AG04450 (cell line): Measurements from ENCODE around the gene GPR132. TPM values are rescaled to one million over a fixed set of nuclear protein-coding genes. Genes with fewer than 3 reads are reported as not detected.

Source experiments
- CTCF ChIA-PET: fragments of 300-600, 350-600 bp; formaldehyde crosslinking; extraction: SDS; loops from one replicate; lab custom pipeline; 2022; ENCODE audit warnings: antibody characterized with exemption, inconsistent platforms; lab: Charles Lee
- POLR2A ChIA-PET: fragments of 350-600 bp; formaldehyde crosslinking; extraction: SDS; loops from one replicate; lab custom pipeline; 2021; ENCODE audit warnings: antibody characterized with exemption, inconsistent platforms; lab: Yijun Ruan, JAX
- DNase-seq: peaks from one replicate; pipeline ENCODE4 v3.0.0-alpha.2; 2011; ENCODE audit warnings: low read depth, low spot score
- H3K27ac ChIP-seq: one replicate; pipeline ENCODE4 v1.5.1; 2012; ENCODE audit warnings: low read depth, low read length, control low read depth
- H3K27me3 ChIP-seq: one replicate; pipeline ENCODE4 v1.6.0; 2012; ENCODE audit warnings: low read length; ENCODE audit not compliant: control insufficient read depth, insufficient read depth
- H3K4me3 ChIP-seq: 2 replicates; pipeline ENCODE4 v1.5.1; 2011; ENCODE audit warnings: mild to moderate bottlenecking, low read depth, low read length, control low read depth
- H3K9me3 ChIP-seq: 2 replicates; pipeline ENCODE4 v1.5.1; 2012; ENCODE audit warnings: low read length; ENCODE audit not compliant: control insufficient read depth, insufficient read depth
- polyA plus RNA-seq: library from polyadenylated mRNA; depleted of rRNA; stranded (reverse); fragments of >200 nt; gene quantifications from 2 replicates; pipeline ENCODE4 v1.2.3, GENCODE V29; 2011
- TF ChIP-seq, protein P1 (sequence below): IDR thresholded peaks from 2 replicates; pipeline ENCODE4 v1.5.1; 2011; ENCODE audit warnings: low read depth, low read length, control low read depth, inconsistent platforms

GPR132 gene
- polyA plus RNA-seq, 1 experiment: 0.07 TPM

DNA sequence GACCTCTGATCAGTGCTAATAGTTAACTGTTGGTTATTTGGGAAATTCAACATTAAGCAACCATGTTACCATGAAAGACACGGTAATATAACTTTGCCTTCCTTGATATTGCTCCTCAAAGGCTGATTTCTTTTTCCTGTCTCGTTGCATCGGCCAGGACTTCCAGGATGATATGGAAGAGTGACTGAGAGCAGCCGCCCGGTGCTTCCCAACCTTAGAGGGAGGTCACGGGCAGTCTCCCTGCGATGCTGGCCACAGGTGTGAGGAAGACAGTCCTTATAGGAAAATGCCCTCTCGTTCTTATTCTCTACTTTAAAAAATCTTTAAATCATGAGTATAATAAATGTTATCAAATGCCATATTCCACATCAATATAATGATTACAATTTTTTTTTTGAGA is 33.1 kb upstream of the GPR132 start:
- CTCF ChIA-PET: interaction anchor here (1.4 kb wide), 1 partner anchor 382 kb away, joined by 4 read pairs; no protein-coding TSS in a partner anchor

DNA sequence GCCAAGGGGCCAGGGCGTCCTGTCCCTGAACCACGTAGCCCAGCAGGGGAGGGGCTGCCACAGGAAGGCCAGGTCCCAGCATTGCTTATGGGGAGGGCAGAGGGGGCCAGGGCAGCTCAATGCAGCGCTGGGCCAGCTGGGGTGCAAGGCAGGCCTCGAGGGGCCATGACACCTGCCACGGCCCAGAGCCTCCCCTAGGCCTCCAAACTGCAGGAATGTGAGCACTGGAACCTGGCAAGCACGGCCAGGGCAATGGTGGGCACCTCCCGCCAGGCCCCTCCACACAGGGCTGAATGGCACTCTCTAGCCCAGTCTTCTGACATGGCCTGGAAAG is 32.5 kb upstream of the GPR132 start:
- no peak for DNase-seq
- Histone ChIP-seq H3K27me3 (peaks cover 11% of the 10 kb centered on the region), H3K4me3 (no peak overlapping the region), H3K27ac (no peak overlapping the region), H3K9me3 (peaks cover 8% of the 10 kb centered on the region)
- TF ChIP-seq, protein P1, sequence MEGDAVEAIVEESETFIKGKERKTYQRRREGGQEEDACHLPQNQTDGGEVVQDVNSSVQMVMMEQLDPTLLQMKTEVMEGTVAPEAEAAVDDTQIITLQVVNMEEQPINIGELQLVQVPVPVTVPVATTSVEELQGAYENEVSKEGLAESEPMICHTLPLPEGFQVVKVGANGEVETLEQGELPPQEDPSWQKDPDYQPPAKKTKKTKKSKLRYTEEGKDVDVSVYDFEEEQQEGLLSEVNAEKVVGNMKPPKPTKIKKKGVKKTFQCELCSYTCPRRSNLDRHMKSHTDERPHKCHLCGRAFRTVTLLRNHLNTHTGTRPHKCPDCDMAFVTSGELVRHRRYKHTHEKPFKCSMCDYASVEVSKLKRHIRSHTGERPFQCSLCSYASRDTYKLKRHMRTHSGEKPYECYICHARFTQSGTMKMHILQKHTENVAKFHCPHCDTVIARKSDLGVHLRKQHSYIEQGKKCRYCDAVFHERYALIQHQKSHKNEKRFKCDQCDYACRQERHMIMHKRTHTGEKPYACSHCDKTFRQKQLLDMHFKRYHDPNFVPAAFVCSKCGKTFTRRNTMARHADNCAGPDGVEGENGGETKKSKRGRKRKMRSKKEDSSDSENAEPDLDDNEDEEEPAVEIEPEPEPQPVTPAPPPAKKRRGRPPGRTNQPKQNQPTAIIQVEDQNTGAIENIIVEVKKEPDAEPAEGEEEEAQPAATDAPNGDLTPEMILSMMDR: no peak
- ChIA-PET POLR2A (no interaction called here), CTCF (interaction anchor here (1.4 kb wide), 1 partner anchor 383 kb away, joined by 4 read pairs; no protein-coding TSS in a partner anchor)

More for the DNA sequence above, 33.1 kb upstream of the GPR132 start:
- no peak overlapping the region for H3K27ac ChIP-seq
- no peak for DNase-seq
- POLR2A ChIA-PET: no interaction called here
- H3K9me3 ChIP-seq: peaks cover 8% of the 10 kb centered on the region
- TF ChIP-seq, protein P1: no peak
- H3K4me3 ChIP-seq: no peak overlapping the region
- peaks cover 17% of the 10 kb centered on the region for H3K27me3 ChIP-seq

DNA sequence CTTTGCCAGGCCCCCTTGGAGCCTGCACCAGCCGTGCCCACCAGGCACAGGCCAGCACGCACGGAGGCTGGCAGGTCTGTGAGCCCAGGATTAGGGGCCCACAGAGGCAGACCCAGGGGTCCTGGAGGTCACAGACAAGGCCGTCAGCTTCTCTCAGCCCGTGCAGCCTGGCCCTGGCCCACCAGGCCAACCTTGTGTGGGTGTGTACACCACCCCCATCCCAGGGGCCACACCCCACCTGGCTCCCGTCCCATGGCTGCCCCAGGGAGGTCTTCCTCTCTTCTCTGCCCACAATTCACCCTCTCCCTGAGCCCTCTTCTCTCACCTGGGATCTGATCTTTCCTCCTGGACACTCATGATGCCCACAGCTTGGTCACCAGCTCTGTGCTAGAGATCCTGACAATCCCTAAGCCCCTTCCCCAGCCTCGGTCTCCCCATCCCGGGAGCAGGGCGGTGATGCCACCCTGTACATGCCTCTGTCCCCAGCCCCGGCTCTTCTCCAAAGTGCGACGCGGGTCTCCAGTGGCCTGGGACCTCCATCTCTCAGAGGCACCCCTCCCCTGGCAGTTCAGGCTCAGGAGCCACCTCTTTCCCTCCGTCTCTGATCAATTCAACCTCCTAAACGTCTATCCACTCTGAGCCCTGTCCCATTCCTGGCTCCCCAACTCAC is 31.1 kb upstream of the GPR132 start:
- ChIA-PET CTCF (interaction anchor here (1.3 kb wide), 1 partner anchor 199 kb away, joined by 3 read pairs; no protein-coding TSS in a partner anchor), POLR2A (no interaction called here)
- DNase-seq: no peak
- no peak overlapping the region for H3K4me3 ChIP-seq
- no peak overlapping the region for H3K27ac ChIP-seq
- TF ChIP-seq, protein P1: no peak
- peaks cover 10% of the 10 kb centered on the region for H3K27me3 ChIP-seq
- H3K9me3 ChIP-seq: peaks cover 8% of the 10 kb centered on the region

GRCh38 chr14:105095236-105095805 is 30.1 kb upstream of the GPR132 start:
- Histone ChIP-seq H3K9me3 (peaks cover 8% of the 10 kb centered on the region), H3K27ac (no peak overlapping the region), H3K4me3 (no peak overlapping the region), H3K27me3 (peaks cover 4% of the 10 kb centered on the region)
- ChIA-PET POLR2A (no interaction called here), CTCF (interaction anchor here (1.2 to 1.3 kb wide), 2 partner anchors 198 to 199 kb away, joined by 3 to 4 read pairs; no protein-coding TSS in a partner anchor)
- no peak for DNase-seq
- TF ChIP-seq, protein P1: no peak
